ENCODE data around the gene DAAM1.

Gene DAAM1

DNA sequence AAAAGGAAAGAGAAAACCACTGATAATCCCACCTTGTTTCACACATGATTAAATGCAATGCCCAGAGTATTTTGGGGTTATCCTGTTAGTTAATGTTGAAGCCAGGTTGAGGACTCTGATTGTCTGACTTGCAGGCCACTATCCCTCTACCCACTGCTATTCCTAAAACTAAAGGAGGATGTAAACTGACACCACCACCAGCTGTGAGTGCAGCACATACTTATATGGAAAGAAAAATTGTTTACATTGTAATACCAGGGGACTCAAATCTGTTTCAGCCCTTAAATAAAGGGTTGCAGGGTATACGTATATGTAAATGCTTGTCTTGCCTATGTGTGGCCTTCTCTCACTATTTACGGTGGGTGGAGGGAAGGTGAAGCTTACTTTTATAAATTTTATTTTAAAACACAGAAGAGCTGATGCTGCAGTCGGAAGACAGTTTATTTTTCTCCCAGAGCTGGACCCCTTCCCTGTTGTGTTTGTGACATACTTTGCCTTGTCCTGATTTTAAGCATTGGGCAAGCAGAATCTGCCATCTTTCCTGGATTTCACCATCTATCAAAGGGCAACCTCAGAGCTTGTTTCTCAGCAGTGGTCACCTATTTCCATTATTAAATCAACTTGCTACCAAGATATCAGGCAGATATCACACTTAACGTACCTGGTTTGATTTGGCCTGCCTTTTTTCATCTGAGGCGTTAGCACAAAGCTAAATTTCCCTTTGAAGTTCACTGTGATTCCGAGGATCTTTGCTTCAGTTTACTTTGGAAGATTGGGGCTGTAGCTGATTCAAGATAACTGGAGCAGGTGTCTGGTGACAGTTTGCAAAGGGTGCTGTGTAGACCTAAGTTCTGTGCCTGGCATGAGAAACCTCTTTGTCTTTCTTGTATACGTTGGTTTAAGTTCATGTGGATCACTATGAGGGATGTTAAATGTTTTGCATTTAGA, 25.2 kb downstream of the DAAM1 start:
- DNase-seq (ENCODE audit: low read depth, low spot score) = no peak
- H3K4me3 ChIP-seq (ENCODE audit: low read length) = no peak overlapping the region

DNA sequence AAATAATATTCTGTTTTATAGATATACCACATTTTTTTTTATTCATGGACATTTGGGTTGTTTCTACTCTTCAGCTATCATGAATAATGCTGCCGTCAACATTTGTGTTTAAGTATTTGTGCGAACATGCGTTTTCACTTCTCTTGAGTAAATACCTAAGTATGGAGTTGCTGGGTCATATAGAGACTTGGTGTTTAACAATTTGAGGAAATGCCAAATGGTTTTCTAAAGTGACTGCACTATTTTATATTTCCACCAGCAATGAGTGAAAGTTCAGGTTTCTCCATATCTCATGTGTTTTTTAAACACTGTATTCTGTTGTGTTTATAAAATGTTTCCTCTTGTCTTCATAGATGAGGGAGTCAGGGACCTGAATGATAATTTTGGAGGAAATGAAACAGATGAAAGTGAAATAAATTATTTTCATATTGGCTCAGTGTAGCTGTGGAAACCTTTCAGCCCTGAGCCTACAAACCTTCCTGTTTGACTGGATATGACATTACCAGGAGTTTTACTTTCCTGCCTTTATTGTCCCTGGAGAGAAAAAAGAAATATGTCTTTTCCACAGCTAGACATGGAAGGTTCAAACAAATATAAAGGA, 26.3 kb downstream of the DAAM1 start:
- H3K4me3 ChIP-seq (ENCODE audit: low read length) = no peak overlapping the region
- DNase-seq (ENCODE audit: low read depth, low spot score) = no peak

DNA sequence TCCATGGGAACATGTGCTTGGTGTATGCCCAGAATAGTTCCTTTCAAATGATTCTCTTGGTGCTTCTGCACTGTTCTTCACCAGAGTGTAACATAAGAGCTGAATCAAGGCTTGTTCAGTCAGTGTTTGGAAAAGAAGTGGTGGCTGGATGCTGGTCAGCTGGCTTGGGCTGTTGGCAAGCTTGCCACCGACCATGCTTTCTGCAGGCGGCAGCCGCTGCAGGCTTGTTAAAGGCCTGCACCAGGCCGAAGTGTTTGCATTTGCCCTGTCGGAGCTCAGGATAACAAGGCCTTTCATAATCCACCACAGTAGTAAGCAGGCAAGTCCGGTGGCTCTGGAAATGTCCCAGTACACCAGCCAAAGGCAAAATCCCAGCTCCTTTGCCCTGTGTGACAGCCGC, 26.9 kb downstream of the DAAM1 start:
- no peak for DNase-seq (ENCODE audit: low read depth, low spot score)
- no peak overlapping the region for H3K4me3 ChIP-seq (ENCODE audit: low read length)

DNA sequence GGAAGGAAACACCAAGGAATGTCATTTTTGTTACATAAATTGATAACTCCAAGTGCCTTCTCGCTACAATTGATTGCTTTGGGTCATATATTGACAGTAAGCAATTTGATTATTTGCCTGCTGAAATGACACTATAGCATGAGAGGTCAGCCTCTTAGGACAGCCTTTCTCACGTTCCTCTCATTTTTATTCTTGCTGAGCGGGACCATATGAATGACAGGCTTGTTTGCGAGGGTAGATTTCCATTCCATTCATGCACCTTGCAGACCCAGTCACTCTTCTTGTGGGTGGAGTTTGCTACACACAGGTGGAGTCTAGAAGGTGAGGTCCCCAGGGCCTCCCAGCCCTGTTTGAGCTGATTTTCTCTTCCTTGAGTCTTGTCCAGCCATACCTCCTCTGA, 27.3 kb downstream of the DAAM1 start:
- H3K4me3 ChIP-seq (ENCODE audit: low read length) = no peak overlapping the region
- DNase-seq (ENCODE audit: low read depth, low spot score) = no peak

DNA sequence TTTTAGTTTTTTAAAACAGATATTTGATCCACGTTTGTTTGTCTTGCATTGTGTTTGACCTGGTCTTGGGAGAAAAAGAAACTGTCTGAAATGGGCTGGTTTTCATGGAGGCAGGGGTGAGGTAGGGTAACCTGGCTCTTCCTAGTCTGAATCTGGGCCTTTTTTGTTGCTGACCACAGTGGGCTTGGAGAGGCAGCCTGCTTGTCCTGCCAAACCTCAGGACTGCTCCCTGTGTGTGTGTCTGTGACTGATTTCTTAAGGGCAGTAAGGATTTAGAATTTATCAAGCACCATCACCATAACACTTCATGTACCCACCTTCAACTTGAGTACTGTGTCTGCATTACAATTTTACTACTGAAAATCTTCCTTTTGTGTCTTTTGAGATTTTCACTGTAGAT, 28.5 kb downstream of the DAAM1 start:
- no peak overlapping the region for H3K4me3 ChIP-seq (ENCODE audit: low read length)
- DNase-seq (ENCODE audit: low read depth, low spot score) = no peak

DNA sequence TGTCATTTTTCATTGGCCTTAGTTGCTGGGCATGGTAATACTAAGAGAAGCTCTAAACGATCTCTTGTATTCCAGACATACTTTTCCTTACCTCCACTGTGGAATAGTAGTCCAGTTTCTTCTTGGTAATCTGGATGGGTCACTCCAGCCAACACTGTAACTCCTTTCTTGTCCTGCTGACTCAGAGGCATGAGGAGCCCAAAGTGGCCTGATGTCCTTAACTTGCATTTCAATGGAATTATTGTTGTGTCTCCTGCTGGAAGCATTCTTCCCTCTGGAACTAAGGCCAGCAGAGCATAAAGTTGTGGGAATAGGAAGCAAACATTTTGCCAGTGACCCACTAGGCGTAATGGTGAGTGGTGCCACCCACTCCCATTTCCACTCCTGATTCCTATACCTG, 33.1 kb downstream of the DAAM1 start:
- H3K4me3 ChIP-seq (ENCODE audit: low read length) = no peak overlapping the region
- DNase-seq (ENCODE audit: low read depth, low spot score) = no peak

DNA sequence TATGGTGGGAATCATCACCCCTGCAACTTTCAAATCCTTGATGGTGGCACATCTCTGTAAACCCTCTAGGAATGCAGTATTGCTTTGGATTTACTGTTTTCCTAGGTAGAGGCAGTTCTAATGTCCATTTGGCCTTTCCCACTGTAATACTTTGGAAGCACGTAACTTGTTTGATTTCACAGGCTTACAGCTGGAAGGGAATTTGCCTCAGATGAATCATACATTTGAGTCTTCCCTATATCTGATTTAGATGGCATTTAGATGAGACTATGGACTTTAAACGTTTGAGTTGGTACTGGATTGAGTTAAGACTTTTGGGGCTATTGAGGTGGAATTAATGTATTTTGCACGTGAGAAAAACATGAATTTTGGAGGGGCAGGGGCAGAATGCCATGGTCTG, 35.9 kb downstream of the DAAM1 start:
- DNase-seq (ENCODE audit: low read depth, low spot score) = no peak
- no peak overlapping the region for H3K4me3 ChIP-seq (ENCODE audit: low read length)

DNA sequence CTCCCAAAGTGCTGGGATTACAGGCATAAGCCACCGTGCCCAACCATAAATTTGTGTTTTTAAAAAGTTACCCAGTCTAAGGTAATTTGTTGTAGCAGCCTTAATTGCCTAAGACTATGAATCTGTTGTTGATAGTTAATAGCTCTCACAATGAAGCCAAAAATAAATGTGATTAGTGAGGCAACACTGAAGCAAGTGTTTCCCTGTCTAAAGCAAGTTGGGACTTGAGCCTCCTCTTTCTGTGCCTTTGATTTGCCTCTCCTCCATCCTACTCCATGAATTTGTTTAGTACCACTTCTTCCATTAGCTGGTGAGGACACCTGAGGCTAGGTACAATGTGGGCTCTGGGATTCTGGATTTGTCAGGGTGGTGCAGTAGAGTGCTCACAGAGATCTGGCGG, 36.8 kb downstream of the DAAM1 start:
- no peak for DNase-seq (ENCODE audit: low read depth, low spot score)
- H3K4me3 ChIP-seq (ENCODE audit: low read length) = no peak overlapping the region

DNA sequence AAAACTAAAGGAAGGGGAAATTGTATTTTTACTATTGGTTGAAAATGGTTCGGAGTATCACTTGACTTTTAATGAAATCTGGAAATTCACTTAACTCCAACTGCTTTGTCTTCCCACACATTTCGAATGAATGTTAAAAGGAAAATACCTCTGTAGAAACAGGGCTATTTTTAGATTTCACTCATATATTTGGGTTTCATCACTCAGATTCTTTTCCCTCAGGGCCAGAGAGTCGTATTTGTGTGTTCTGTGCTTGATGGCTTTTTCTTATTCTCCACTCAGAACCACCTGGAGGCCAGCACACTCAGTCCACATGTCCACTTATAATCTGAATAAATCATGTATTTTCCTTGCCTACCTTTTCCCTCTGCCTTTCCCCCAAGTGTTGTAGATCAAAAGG, 40.0 kb downstream of the DAAM1 start:
- DNase-seq (ENCODE audit: low read depth, low spot score) = no peak
- H3K4me3 ChIP-seq (ENCODE audit: low read length) = no peak overlapping the region

DNA sequence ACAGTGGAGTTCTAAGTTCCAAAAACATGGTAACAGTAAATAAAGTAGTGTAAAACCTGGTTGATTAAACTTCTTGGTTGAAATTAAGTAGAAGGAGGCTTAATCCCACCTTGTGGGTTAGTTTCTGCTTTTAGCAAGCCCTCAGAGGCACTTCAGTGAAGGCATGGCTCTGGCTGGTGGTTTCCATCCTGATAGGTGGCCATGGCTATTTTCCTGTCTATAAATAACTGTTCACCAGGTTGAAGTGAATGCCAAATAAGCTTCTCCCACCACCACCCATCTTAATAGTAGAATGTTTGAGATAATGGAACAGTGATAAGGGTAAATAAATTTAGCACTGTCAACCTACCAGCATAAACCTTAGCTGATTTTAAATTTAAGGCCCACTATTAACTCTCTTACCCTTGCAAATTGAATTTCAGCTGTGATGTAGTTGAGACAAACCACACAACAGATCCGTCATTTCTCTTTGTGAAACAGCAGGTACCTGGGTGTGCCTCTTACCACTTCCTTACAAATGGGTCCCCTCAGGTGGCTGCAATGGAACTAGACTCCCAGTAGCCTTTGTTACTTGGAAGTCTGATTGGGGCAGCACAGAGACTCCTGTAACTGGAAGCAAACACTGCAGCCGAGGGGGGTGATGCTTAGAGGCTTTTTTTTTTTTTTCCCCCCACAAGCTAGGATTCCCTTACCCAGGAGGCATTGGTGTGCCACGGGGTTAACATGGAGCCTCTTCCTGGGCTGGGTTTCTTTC, 41.4 kb downstream of the DAAM1 start:
- no peak overlapping the region for H3K4me3 ChIP-seq (ENCODE audit: low read length)
- peak; percentile 21 for DNase-seq (ENCODE audit: low read depth, low spot score)

DNA sequence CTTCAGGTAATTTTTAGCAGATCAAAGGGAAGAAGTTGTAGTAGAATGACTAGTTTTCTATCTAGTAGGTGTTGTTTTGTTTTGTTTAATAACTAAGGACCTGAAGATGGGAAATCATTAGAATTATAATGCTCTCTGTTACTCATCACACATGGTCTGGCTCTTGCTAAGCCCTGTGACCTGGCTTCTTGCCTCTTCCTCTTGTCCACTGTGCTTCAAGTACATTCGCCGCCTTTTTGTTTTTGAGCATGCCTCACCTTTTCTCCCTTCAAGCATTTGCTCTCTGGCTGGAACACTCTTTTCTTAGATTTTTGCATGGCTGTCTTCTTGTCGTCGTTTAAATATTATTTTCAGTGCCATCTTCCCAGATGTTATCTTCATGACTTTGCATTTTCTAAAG, 47.7 kb downstream of the DAAM1 start:
- no peak overlapping the region for H3K4me3 ChIP-seq (ENCODE audit: low read length)
- no peak for DNase-seq (ENCODE audit: low read depth, low spot score)

DNA sequence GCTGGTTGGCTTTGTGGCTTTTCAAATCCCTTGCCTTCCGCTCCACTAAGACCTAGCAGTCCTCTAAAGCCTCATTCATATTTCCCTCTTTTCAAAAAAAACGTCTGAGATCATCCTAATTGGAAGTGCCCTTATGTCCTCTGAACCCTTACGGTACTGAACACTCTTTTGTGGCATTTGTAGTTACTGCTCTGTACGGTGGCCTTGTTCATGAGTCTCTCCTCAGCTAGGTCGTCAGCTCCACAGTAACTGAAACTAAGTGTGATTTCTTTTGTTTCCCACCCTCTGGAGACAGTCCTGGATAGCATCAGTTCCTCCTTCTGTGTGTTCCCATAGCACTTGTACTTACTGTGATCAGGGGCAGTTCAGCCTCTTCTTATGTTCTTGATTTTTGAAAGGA, 49.7 kb downstream of the DAAM1 start:
- no peak overlapping the region for H3K4me3 ChIP-seq (ENCODE audit: low read length)
- DNase-seq (ENCODE audit: low read depth, low spot score) = no peak

DNA sequence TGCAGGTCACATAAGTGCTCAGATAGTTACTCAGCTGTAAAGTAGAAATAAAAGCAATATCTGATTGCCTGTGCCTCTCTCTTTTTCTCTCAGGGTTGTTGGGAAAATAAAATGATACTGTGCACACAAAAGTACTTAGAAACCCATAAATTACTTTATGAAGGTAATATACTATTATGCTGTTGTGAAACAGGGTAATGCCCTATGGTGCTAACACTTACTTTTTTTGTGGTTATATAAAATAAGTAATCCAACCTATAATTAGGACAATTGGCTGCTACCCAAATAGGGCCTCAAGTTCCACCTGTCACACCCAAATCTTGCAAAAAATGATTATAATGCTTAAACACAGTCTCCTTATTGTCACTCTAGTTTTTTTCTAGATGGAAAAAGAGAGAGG, 50.6 kb downstream of the DAAM1 start:
- H3K4me3 ChIP-seq (ENCODE audit: low read length) = no peak overlapping the region
- DNase-seq (ENCODE audit: low read depth, low spot score) = no peak

DNA sequence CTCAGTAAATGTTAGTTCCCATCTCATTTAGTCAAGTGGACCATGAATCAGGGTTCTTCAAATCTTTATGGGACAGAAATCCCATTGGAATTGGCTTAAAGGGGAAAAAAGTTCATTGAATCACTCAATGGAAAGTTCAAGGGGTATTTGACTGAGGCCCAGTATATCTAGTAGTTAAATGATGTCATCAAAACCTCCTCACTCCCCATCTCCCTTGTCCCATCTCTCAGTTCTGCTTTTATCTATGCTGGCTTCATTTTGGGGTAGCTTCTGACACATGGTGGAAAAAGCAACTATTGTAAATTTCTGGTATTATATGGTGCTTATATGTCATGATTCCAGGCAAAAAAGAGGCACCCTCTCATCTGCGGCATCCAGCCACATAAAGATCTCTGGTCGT, 51.9 kb downstream of the DAAM1 start:
- no peak for DNase-seq (ENCODE audit: low read depth, low spot score)
- H3K4me3 ChIP-seq (ENCODE audit: low read length) = no peak overlapping the region

DNA sequence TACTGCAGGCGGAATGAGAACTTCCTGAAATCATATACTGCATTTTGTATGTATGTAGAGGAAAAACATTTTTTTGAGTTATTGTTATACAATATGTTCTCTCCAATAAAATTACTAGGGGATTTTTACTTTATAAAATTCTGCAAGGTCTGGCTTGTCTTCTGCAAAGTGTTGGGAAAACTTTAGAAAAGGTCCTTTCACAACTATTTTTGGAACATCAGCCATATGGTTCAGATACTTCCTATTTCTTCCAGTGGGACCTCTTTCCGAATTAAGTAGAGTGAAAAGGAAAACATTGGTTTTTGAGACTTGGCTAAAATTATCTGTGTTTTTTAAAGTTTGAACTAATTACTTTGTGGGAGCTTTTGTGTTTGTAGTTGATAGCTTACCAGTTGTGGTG, 52.7 kb downstream of the DAAM1 start:
- DNase-seq (ENCODE audit: low read depth, low spot score) = no peak
- H3K4me3 ChIP-seq (ENCODE audit: low read length) = no peak overlapping the region

DNA sequence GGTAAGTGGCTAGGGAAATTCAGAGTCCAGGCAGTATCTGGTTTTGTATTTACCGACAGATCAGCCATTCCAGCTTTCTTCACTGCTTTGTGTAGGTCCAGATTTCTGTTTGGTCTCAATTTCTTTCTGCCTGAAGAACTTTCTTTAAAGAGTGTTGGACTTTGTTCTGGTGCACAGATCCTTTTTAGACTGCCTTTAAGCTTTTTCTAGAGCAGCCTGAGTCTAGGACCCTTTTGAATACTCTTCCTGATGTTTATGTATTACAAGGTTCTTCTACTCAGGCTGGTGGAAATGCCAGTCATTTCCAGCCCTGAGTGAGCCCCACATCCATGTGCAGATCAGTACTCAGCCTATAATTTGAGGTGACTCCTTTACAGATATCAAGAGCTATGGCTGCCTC, 54.7 kb downstream of the DAAM1 start:
- H3K4me3 ChIP-seq (ENCODE audit: low read length) = no peak overlapping the region
- DNase-seq (ENCODE audit: low read depth, low spot score) = no peak

DNA sequence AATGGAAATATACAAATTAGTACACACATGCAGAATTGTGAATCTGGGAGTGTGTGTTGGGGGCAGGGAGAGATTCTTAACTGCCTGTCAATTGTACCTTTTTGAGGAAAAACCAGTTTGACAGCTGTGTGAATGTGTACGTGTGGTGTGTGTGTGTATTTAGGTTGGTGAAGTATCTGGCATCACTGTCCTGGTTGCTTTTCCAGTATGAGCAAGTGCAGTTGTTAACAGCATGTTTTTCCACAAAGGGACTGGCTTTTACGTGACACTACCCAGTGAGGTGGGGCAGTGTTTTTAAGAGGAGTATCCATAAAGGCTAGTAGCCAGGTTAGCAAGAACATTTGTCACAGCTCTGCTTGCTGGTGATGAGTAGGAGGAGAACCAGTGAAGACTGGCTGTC, 56.1 kb downstream of the DAAM1 start:
- no peak for DNase-seq (ENCODE audit: low read depth, low spot score)

DNA sequence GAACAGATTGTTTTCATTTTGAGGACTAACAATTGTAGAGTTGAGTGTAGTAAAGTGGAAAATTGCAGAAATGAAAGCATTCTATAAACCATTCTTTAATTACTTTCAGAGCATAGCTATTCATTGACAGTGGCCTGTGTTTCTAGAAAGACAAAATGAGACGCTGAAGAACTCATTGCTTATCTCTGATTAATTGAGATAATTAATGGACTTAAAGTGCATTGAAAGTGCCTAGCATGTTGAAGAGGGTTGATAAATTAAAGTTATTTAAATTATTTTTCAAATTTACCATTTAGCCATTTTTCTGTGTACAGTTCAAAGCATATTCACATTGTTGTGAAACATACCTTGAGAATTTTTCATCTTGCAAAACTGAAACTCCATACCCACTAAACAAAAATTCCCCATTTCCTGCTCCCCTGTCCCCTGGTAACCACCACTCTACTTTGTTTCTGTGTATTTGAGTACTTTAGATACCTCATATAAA, 57.4 kb downstream of the DAAM1 start:
- no peak overlapping the region for H3K4me3 ChIP-seq (ENCODE audit: low read length)
- no peak for DNase-seq (ENCODE audit: low read depth, low spot score)

More for the DNA sequence above, 56.1 kb downstream of the DAAM1 start:
- H3K4me3 ChIP-seq (ENCODE audit: low read length) = no peak overlapping the region

DNA sequence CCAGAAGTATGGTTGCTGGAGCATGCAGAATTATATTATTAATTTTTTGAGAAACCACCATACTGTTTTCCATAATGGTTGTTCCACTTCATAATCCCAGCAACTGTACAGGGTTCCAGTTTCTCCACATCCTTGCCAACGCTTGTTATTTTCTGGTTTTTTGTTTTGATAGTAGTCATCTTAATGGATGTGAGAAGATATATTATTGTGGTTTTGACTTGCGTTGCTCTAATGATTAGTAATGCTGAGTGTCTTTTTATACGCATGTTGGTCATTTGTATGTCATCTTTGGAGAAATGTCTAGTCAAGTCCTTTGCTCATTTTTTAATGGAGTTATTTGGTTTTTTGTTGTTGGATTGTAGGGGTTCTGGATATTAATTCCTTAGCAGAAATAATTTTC, 58.1 kb downstream of the DAAM1 start:
- no peak for DNase-seq (ENCODE audit: low read depth, low spot score)
- no peak overlapping the region for H3K4me3 ChIP-seq (ENCODE audit: low read length)
